A673 (cell line): Measurements from ENCODE around the gene HS3ST5.

Source experiments
- EZH2 ChIP-seq: fragments of 200-600 bp; sonication (generic); IDR thresholded peaks from 2 replicates; pipeline ENCODE4 v1.6.1; 2017; ENCODE audit warnings: borderline replicate concordance, low read depth, mild to moderate bottlenecking, mixed read lengths, antibody characterized with exemption, low read length; ENCODE audit not compliant: poor library complexity, severe bottlenecking
- TF ChIP-seq, protein P1 (sequence below): fragments of 300-800, 200-600 bp; sonication (generic); conservative IDR thresholded peaks from 2 replicates; pipeline ENCODE4 v1.5.1; 2017; ENCODE audit warnings: low read depth, mild to moderate bottlenecking, antibody characterized with exemption, low read length, moderate library complexity, mixed read lengths

DNA sequence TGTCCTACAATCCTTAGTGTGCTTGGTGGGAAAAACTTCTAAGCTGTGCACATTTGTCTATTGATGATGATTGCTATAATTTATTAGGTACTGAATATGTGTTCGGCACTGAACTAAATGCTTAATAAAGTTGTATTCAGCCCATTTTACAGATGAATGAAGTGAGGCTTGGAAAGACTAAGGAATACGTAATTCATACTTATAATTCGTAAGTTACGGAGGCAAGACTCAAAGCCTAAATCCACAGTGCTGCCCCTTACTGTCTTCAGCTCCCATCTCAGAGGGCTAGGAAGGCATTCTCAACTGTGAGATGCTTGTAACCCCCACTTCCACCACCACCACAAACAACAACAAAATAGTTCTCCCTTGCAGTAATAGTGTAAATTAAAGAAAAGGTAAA lies 171.3 kb downstream of the HS3ST5 start:
- TF ChIP-seq, protein P1, sequence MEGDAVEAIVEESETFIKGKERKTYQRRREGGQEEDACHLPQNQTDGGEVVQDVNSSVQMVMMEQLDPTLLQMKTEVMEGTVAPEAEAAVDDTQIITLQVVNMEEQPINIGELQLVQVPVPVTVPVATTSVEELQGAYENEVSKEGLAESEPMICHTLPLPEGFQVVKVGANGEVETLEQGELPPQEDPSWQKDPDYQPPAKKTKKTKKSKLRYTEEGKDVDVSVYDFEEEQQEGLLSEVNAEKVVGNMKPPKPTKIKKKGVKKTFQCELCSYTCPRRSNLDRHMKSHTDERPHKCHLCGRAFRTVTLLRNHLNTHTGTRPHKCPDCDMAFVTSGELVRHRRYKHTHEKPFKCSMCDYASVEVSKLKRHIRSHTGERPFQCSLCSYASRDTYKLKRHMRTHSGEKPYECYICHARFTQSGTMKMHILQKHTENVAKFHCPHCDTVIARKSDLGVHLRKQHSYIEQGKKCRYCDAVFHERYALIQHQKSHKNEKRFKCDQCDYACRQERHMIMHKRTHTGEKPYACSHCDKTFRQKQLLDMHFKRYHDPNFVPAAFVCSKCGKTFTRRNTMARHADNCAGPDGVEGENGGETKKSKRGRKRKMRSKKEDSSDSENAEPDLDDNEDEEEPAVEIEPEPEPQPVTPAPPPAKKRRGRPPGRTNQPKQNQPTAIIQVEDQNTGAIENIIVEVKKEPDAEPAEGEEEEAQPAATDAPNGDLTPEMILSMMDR: no peak
- TF ChIP-seq EZH2: no peak
